ENCODE data around the gene CYTH4. TPM values are rescaled to one million over a fixed set of nuclear protein-coding genes. Genes with fewer than 3 reads are reported as not detected.

The CYTH4 gene
- total and polyA plus RNA-seq, 2 experiments from 2014 or later, result not detected

DNA sequence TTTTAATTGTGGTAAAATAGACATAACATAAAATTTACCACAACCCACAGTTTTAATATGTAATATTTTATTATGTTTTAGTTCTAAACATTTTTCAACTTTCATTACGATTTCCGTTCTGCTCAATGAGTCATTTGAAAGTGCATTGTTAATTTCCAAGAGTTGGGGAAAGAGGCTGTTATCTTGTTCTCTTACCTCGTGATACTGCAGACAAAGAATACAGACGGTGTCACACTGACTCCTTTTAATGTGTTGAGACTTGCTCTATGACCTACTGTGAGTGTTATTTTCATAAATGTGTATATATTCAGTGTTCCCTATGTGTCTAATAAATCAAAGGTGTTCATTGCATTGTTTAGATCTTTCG, 27.5 kb upstream of the CYTH4 start (continued):
- TF ChIP-seq, protein P1, sequence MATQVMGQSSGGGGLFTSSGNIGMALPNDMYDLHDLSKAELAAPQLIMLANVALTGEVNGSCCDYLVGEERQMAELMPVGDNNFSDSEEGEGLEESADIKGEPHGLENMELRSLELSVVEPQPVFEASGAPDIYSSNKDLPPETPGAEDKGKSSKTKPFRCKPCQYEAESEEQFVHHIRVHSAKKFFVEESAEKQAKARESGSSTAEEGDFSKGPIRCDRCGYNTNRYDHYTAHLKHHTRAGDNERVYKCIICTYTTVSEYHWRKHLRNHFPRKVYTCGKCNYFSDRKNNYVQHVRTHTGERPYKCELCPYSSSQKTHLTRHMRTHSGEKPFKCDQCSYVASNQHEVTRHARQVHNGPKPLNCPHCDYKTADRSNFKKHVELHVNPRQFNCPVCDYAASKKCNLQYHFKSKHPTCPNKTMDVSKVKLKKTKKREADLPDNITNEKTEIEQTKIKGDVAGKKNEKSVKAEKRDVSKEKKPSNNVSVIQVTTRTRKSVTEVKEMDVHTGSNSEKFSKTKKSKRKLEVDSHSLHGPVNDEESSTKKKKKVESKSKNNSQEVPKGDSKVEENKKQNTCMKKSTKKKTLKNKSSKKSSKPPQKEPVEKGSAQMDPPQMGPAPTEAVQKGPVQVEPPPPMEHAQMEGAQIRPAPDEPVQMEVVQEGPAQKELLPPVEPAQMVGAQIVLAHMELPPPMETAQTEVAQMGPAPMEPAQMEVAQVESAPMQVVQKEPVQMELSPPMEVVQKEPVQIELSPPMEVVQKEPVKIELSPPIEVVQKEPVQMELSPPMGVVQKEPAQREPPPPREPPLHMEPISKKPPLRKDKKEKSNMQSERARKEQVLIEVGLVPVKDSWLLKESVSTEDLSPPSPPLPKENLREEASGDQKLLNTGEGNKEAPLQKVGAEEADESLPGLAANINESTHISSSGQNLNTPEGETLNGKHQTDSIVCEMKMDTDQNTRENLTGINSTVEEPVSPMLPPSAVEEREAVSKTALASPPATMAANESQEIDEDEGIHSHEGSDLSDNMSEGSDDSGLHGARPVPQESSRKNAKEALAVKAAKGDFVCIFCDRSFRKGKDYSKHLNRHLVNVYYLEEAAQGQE (IDR thresholded peaks at IDR 0.05; ENCODE audit: unreplicated experiment), result no peak
- TF ChIP-seq NANOG (IDR thresholded peaks at IDR 0.05; ENCODE audit: borderline replicate concordance) (no peak), EZH2 (IDR thresholded peaks at IDR 0.05; ENCODE audit: low read depth, unreplicated experiment) (no peak), ZNF114 (CRISPR knock-in tag; IDR thresholded peaks at IDR 0.05) (no peak), EZH2phosphoT487 (IDR thresholded peaks at IDR 0.05; ENCODE audit: unreplicated experiment) (no peak), POLR2AphosphoS5 (IDR thresholded peaks at IDR 0.05; ENCODE audit: low read depth) (no peak), CREB1 (CRISPR knock-in tag; IDR thresholded peaks at IDR 0.05; ENCODE audit: low read depth) (no peak)
- TF ChIP-seq, protein P2, sequence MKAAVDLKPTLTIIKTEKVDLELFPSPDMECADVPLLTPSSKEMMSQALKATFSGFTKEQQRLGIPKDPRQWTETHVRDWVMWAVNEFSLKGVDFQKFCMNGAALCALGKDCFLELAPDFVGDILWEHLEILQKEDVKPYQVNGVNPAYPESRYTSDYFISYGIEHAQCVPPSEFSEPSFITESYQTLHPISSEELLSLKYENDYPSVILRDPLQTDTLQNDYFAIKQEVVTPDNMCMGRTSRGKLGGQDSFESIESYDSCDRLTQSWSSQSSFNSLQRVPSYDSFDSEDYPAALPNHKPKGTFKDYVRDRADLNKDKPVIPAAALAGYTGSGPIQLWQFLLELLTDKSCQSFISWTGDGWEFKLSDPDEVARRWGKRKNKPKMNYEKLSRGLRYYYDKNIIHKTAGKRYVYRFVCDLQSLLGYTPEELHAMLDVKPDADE (IDR thresholded peaks at IDR 0.05), result no peak
- TF ChIP-seq, protein P3, sequence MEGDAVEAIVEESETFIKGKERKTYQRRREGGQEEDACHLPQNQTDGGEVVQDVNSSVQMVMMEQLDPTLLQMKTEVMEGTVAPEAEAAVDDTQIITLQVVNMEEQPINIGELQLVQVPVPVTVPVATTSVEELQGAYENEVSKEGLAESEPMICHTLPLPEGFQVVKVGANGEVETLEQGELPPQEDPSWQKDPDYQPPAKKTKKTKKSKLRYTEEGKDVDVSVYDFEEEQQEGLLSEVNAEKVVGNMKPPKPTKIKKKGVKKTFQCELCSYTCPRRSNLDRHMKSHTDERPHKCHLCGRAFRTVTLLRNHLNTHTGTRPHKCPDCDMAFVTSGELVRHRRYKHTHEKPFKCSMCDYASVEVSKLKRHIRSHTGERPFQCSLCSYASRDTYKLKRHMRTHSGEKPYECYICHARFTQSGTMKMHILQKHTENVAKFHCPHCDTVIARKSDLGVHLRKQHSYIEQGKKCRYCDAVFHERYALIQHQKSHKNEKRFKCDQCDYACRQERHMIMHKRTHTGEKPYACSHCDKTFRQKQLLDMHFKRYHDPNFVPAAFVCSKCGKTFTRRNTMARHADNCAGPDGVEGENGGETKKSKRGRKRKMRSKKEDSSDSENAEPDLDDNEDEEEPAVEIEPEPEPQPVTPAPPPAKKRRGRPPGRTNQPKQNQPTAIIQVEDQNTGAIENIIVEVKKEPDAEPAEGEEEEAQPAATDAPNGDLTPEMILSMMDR (conservative IDR thresholded peaks at IDR 0.05; ENCODE audit: low read depth in 2 of 2), result no peak

DNA sequence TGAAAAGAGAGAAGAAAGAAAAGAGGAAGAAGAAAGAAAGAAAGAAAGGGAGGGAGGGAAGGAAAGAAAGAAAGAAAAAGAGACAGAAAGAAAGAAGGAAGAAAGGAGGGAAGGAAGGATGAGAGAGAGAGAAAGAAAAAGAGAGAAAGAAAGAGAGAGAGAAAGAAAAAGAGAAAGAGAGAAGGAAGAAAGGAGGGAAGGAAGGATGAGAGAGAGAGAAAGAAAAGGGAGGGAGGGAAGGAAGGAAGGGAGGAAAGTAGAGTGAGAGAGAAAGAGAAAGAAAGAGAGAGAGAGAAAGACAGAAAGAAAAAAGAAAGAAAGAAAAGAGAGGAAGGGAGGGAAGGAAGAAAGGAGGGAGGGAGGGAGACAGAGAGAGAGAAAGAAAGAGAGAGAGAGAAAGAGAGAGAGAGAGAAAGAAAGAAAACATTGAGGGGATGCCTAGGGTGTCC, 26.7 kb upstream of the CYTH4 start:
- TF ChIP-seq ZNF114 (CRISPR knock-in tag; IDR thresholded peaks at IDR 0.05) (no peak), NANOG (IDR thresholded peaks at IDR 0.05; ENCODE audit: borderline replicate concordance) (no peak), JUNB (IDR thresholded peaks at IDR 0.05; ENCODE audit: unreplicated experiment) (no peak)
- TF ChIP-seq, protein P1 (IDR thresholded peaks at IDR 0.05; ENCODE audit: unreplicated experiment), result no peak
- Mint-ChIP-seq H3K36me3 (ENCODE audit: low read depth) (no peaks in the 10 kb centered on the region), H3K4me1 (peaks cover 26% of the 10 kb centered on the region), H3K4me3 (no peak overlapping the region), H3K27me3 (ENCODE audit: insufficient read depth, low read depth, poor library complexity) (peaks cover 19% of the 10 kb centered on the region), H3K27ac (no peak overlapping the region), H3K9me3 (no peaks in the 10 kb centered on the region; the same call in 1 of the 3 replicates)
- H3K27ac ChIP-seq (ENCODE audit: low read depth), result no peak overlapping the region
- peaks cover 6% of the 10 kb centered on the region for H3K27me3 ChIP-seq (ENCODE audit: insufficient read depth)
- no peaks in the 10 kb centered on the region for H3F3A ChIP-seq (replicated peaks; ENCODE audit: low read depth)
- no peak overlapping the region for H3K4me2 ChIP-seq
- H3K4me3 ChIP-seq, result no peak overlapping the region
- no peaks in the 10 kb centered on the region for H3K9me2 ChIP-seq (ENCODE audit: insufficient read depth)
- H3K79me2 ChIP-seq (replicated peaks; ENCODE audit: insufficient read depth), result no peaks in the 10 kb centered on the region
- H3K4me1 ChIP-seq (ENCODE audit: insufficient read depth), result peaks cover 15% of the 10 kb centered on the region; the same call in 1 of the 2 replicates
- ATAC-seq (no peak), DNase-seq (ENCODE audit: low spot score) (no peak)
- H3K36me3 ChIP-seq (ENCODE audit: insufficient read depth), result no peaks in the 10 kb centered on the region
- H4K20me1 ChIP-seq (replicated peaks; ENCODE audit: insufficient read depth), result no peaks in the 10 kb centered on the region
- no peak overlapping the region for H2AFZ ChIP-seq

Data from GM23338 (cell line).